Measurements from ENCODE around the gene IRGC.
"Not testable (repeated sequence)": the region's sequence is repeated elsewhere in the genome, so short reads cannot be mapped to it uniquely, and the experiment has no call there.

IRGC gene

GRCh38 chr19:43759515-43759914, 43.6 kb downstream of the IRGC start:
- peak; percentile 90 for DNase-seq

- DNase-seq, result peak; percentile 90
Measured at GRCh38 chr19:43760941-43761340, 45.1 kb downstream of the IRGC start.

DNA sequence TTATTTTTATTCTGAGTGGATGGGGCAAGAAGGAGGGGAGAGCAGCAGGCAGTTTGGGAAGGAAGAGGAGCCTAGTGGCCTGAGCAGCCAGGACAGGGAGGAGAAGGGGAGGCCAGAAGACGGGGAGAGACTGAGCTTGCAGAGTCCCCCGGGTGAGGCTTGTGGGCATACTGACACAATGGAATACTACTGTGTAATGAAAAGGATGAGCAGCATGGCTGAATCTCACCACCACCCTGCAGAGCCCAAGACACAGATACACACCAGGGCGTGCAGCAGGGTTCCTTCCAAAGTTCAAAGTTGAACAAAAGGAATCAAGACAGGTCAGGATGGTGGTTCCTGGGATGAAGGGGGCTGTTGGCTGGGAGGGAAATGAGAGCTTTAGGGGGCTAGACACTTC, 46.9 kb downstream of the IRGC start:
- no peak for DNase-seq

GRCh38 chr19:43763473-43763939, 47.6 kb downstream of the IRGC start:
- DNase-seq, result peak; percentile 36

DNA sequence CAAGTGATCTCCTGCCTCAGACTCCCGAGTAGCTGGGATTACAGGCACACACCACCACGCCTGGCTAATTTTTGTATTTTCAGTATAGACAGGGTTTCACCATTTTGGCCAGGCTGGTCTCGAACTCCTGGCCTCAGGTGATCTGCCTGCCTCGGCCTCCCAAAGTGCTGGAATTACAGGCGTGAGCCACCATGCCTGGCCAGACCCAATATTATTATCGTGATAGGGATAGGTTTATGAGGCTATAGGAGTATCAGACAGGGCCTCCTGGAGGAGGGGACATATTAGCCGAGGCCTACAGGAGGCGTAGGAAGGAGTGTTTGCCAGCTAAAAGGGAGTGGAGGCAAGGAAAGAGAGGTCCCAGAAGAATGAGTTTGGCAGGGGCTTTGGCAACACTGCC, 48.8 kb downstream of the IRGC start:
- not testable (repeated sequence) for DNase-seq

- DNase-seq, result peak; percentile 99
Measured at GRCh38 chr19:43765109-43765876, 49.4 kb downstream of the IRGC start.

- no peak for DNase-seq
Measured at GRCh38 chr19:43766755-43767043, 50.8 kb downstream of the IRGC start.

DNA sequence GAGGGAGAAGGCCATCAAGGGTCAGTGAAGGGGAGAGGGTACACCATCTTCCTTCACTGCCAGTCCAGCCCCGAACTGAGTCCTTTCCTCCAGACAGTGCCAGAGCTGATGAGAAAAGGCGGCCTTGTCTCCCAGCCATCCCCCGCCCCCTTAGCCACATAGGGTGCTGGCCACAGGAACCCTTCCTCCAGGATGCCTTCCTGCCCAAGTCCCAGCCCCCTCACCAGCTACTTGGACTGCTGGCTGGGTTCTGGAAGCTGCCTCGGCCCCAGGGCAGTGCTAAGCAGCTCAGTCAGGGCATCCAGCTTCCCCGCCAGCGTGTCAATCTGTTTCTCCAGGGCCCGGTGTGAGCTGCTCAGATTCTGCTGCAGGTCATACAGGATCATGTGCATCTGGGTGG, 51.4 kb downstream of the IRGC start:
- no peak for DNase-seq

DNA sequence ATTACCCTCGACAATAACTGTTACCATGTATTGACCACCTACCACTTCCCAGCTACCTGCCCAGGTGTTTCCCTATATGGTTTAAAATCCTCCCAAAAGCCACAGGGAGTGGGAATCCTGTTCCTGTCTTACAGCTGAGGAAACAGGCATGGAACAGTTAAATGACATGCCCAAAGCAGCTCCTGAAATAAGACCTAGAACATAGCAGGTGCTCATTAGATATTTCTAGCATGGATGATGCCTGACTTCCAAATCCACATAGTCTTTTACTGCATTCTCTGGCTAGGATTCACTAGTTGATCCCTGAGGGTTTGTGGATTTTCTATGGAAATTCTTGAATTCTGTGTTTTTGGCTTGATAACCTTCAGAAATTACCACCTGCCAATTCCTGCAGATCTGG, 51.9 kb downstream of the IRGC start:
- DNase-seq, result no peak

GRCh38 chr19:43768273-43769050, 52.6 kb downstream of the IRGC start:
- DNase-seq, result no peak

DNA sequence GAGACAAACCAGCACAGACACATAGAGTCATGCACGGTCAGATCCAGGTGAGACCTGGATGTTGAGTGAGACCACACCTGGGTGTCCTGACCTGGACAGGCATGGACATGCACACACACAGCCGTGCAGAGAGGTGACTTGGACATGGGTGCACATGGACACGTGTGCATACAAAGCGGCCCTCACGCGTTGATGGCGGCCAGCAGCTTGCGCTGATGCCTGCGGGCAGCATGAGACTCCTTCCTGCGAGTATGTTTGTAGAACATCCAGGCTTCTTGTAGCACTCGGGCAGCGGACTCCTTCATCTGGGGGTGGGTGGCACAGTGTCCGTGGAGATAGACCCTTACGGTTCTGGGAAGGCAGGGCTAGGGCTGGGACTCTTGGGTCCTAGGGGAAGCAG, 53.4 kb downstream of the IRGC start:
- no peak for DNase-seq
